ENCODE results near the gene KAZALD1. TPM values are rescaled to one million over a fixed set of nuclear protein-coding genes. Genes with fewer than 3 reads are reported as not detected.

The KAZALD1 gene
- polyA plus RNA-seq, 1 donor, result 29.0 TPM

DNA sequence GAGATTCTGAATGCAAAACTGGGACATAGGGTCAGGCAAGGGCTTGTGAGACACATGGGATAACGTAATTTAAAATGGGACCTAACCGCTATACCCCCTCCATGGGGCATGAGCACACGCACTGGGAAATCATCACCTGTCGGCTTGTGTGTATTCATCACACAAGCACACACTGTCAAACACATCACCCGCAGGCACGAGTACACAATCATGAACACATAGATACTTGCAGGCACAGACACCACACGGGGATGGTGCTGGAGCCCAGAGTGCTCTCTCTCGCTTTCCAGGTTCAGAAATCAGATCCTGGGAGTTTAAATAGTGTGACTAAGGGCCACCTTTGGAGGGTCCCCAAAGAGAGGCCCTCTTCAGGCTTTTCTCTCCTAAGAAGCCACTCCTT lies 49.8 kb downstream of the KAZALD1 start:
- no peaks in the 10 kb centered on the region for H3K4me1 ChIP-seq (ENCODE audit: control insufficient read depth, insufficient read depth, low read length)
- no peak overlapping the region for H3K27ac ChIP-seq (ENCODE audit: low read length)
- peaks cover 59% of the 10 kb centered on the region for H3K27me3 ChIP-seq (ENCODE audit: control insufficient read depth, insufficient read depth, low read length)
- H3K36me3 ChIP-seq (ENCODE audit: control insufficient read depth, insufficient read depth, low read length), result no peaks in the 10 kb centered on the region
- WGBS (ENCODE audit: insufficient coverage, low lambda C conversion rate), result no CpG with 5 or more reads among the region's 8 CpGs
- H3K4me3 ChIP-seq (ENCODE audit: low read length), result no peak overlapping the region
- no peaks in the 10 kb centered on the region for H3K9me3 ChIP-seq (ENCODE audit: control insufficient read depth, low read depth, low read length)
- DNase-seq, result no peak

DNA sequence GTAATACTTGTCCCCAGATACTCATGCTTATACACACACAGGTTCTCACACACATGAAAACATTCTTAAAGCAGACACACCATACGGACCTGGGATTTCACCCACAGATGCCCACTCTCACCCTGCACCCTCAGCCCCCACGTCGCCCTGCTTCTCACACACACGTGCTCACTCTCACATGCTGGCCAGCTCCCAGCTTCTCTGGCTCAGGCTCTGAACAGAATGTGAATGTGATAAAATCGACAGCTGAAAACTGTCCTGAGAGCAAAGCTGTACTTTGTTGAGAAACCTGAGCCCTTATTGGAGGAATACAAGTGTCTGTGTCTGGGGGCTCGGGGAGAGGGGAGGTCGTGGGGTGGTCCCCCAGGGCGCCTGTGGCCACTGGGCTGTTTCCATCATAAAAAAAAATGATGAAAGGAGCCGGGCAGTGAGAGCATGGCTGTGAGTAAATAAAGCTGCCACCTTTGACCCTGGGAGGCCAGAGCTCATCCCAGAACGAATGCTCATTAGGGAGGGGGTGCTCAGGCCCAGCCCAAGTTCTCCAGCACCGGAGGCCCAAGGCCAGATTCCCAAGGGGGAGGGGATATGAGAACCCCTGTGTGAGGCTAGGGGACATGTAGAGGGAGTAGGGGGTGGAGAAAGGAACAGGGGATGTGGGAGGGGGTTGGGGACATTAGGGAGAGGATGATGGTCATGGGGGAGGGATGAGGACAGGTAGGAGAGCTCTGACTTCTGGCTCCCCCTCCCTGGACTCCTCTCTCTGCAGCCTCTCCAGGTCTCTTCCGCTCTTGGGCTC lies 51.2 kb downstream of the KAZALD1 start:
- Histone ChIP-seq H3K4me3 (ENCODE audit: low read length) (no peak overlapping the region), H3K27me3 (ENCODE audit: control insufficient read depth, insufficient read depth, low read length) (peaks cover 61% of the 10 kb centered on the region), H3K4me1 (ENCODE audit: control insufficient read depth, insufficient read depth, low read length) (no peaks in the 10 kb centered on the region), H3K27ac (ENCODE audit: low read length) (no peak overlapping the region), H3K9me3 (ENCODE audit: control insufficient read depth, low read depth, low read length) (no peaks in the 10 kb centered on the region), H3K36me3 (ENCODE audit: control insufficient read depth, insufficient read depth, low read length) (no peaks in the 10 kb centered on the region)
- no CpG with 5 or more reads among the region's 12 CpGs for WGBS (ENCODE audit: insufficient coverage, low lambda C conversion rate)
- no peak for DNase-seq

DNA sequence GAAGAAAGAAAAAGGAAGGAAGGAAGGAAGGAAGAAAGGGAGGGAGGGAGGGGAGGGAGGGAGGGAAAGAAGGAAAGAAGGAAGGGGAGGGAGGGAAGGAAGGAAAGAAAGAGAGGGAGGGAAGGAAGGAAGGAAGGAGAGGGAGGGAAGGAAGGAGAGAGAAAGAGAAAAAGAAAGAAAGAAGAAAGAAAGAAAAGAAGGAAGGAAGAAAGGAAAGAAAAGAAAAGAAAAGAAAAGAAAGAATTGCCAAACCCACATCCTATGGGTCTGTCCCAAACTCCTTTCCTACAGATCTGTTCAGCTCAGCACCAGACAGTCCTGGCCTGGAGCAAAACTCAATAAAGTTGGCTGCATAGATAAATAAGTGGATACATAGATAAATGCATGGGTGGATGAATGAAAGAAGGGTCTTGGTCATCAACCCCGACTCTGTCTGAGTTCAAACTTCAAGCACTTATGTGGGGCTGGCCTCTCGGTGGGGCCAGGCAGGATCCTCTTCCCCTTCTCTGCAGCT lies 52.2 kb downstream of the KAZALD1 start:
- Histone ChIP-seq H3K36me3 (ENCODE audit: control insufficient read depth, insufficient read depth, low read length) (no peaks in the 10 kb centered on the region), H3K4me3 (ENCODE audit: low read length) (no peak overlapping the region), H3K9me3 (ENCODE audit: control insufficient read depth, low read depth, low read length) (no peaks in the 10 kb centered on the region), H3K27ac (ENCODE audit: low read length) (no peak overlapping the region), H3K27me3 (ENCODE audit: control insufficient read depth, insufficient read depth, low read length) (peaks cover 60% of the 10 kb centered on the region), H3K4me1 (ENCODE audit: control insufficient read depth, insufficient read depth, low read length) (no peaks in the 10 kb centered on the region)
- WGBS (ENCODE audit: insufficient coverage, low lambda C conversion rate), result no CpG with 5 or more reads among the region's 2 CpGs
- no peak for DNase-seq

DNA sequence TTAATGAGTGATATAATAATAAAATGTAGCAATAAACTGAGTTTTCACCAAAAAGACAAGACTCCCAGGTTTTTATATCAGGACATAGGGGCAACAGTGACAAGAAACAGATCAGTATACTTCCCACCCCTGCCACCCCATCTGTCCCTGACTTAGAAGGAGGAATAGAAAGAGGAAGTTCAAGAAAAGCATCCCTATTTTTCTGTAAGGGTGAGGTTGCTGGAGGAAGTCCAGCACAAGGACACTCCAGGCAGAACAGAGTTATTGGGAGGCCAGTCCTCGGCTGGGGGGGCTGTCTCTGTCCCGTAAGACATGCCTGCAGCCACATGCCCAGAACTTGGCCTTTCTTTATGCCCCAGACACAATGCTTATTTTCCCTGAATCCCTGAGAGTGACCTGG lies 52.9 kb downstream of the KAZALD1 start:
- no peaks in the 10 kb centered on the region for H3K9me3 ChIP-seq (ENCODE audit: control insufficient read depth, low read depth, low read length)
- H3K27me3 ChIP-seq (ENCODE audit: control insufficient read depth, insufficient read depth, low read length), result peaks cover 64% of the 10 kb centered on the region
- H3K4me1 ChIP-seq (ENCODE audit: control insufficient read depth, insufficient read depth, low read length), result no peaks in the 10 kb centered on the region
- no peak for DNase-seq
- no peaks in the 10 kb centered on the region for H3K36me3 ChIP-seq (ENCODE audit: control insufficient read depth, insufficient read depth, low read length)
- no peak overlapping the region for H3K4me3 ChIP-seq (ENCODE audit: low read length)
- no peak overlapping the region for H3K27ac ChIP-seq (ENCODE audit: low read length)
- no CpG with 5 or more reads among the region's 2 CpGs for WGBS (ENCODE audit: insufficient coverage, low lambda C conversion rate)

Other genes starting within 250 kb of the KAZALD1 start
- 29.1 TPM for gene SLF2, start 149.0 kb upstream of the KAZALD1 start, polyA plus RNA-seq
- 121 TPM for gene SEMA4G, start 92.5 kb upstream of the KAZALD1 start, polyA plus RNA-seq
- 83.3 TPM for gene MRPL43, start 74.5 kb upstream of the KAZALD1 start, polyA plus RNA-seq
- 9.8 TPM for gene TWNK, start 74.4 kb upstream of the KAZALD1 start, polyA plus RNA-seq
- 56.8 TPM for gene LZTS2, start 62.2 kb upstream of the KAZALD1 start, polyA plus RNA-seq
- gene PDZD7, start 30.9 kb upstream of the KAZALD1 start, polyA plus RNA-seq, result 95.8 TPM
- 274 TPM for gene SFXN3, start 30.8 kb upstream of the KAZALD1 start, polyA plus RNA-seq
- 0.57 TPM for gene TLX1, start 69.3 kb downstream of the KAZALD1 start, polyA plus RNA-seq
- 0.03 TPM for gene LBX1, start 167.5 kb downstream of the KAZALD1 start, polyA plus RNA-seq

All from large intestine (tissue), 3 donors.